NCI-H2227 (cell line): ENCODE data around the gene IL17RA.

Experiments used
- DNase-seq: peaks from one replicate; lab custom pipeline; 2025; ENCODE audit not compliant: unreplicated experiment; lab: John Stamatoyannopoulos, UW

Gene IL17RA

DNA sequence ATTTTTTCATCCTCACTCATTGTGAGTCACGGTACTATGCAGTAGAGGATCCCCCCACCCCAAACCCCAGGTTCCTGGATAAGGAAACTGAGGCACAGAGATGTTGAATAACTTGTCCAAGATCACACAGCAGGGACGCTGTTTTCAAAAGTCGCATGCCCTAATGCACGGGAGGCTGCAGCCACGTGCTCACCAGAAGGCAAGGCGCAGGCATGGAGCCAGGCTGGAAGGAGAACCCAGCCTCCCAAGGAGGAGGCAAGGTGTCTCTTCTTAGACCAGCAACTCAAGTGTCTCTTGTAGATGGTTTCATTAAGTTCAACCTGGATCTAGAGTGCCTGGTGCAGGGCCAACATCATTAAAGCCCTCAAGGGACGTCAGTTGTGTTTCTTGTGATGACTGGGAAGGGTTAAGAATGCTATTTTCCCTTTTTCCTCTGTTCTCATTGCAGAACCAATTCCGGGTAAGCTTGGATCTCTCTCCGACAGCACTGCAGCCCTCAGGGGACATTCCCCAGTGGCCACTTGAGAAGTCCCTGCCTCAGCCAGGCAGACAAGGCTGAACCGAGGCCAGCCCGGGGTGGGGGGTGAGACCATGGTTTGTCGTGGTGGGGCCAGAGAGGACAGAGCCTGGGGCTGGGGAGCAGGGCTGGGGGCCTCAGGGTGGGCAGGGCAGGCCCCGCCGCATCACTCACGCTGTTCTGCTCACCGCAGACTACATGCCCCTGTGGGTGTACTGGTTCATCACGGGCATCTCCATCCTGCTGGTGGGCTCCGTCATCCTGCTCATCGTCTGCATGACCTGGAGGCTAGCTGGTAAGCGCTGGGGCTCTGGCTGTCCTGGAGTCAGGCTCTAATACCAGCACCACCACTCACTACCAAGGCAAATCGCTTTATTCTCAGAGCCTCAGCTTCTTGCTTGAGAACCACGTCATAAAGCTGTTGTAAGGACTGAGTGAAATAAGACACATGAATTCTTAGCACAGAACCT is 20.6 kb downstream of the IL17RA start:
- DNase-seq = no peak

DNA sequence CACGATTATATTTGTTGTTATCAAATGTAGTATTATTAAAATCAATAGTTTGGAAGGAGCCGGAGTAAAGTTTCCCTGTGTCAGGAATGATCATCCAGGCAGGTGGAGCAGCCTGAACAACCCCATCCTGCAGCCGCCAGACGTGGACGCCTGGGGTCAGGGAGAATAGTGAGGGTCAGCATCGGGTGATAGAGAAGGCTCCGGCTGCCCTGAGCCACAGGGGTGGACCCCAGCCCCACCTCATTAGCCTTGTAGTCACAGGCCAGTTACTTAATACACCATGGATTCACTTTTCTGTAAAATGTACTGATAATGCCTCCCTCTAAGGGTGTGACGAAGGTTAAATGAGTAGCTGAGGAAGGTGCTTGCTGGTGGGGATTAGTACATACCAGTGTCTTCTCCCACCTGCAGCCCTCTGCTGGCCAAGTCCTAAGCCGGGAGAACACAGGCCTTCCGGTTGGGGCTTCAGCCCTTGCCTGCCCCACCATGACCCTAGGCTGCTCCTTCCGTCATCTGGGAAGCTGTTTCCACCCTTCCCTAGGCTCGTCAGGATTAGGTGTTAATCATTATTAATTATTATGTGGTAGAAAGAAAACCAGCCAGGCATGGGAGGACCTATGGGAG is 21.5 kb downstream of the IL17RA start:
- DNase-seq = no peak

DNA sequence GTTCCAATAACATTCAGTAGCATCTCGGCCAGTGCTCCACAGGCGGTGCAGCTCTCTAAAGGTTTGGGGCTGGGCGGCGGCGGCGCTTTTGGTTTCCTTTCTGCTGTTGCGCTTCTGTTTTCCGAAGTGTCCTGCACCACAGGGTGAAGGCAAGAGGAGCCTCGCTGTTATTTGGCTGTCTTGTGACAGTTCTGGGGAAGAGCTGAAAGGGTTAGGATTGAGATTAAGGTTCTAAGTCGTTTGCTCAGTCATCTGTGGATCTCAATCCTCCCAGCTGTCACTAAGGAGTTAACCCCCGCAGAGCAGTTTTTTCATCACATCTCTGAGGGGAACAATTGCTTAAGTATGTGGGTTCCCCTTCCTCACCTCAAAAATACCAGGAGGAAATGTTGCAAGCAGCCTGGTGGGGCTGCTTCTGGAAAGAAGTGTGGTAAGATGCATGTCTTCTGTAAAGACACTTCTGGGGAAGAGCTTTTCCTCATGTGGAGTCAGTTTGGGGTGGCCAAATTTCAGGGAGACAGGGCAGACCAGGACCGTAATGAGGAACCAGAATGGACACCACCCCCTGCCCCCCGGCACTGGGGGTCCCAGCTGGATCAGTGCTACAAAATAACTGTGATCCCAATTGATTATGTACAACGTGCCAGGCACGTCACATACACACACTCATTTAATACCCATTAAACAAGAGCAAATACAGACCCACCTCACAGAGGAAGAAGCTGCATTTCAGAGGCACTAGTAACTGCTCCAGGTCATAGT is 22.2 kb downstream of the IL17RA start:
- DNase-seq = no peak

DNA sequence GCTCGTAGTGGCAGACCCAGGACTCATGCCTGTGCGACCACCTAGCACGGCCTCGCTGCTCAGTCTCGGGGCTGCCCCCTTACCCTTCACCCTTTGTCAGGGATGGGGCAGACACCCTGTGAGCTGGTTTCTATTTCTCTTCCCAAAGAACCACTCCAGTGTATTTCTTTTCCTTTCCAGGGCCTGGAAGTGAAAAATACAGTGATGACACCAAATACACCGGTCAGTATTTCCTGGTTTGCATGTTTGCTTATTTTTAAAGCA is 22.7 kb downstream of the IL17RA start:
- DNase-seq = no peak

DNA sequence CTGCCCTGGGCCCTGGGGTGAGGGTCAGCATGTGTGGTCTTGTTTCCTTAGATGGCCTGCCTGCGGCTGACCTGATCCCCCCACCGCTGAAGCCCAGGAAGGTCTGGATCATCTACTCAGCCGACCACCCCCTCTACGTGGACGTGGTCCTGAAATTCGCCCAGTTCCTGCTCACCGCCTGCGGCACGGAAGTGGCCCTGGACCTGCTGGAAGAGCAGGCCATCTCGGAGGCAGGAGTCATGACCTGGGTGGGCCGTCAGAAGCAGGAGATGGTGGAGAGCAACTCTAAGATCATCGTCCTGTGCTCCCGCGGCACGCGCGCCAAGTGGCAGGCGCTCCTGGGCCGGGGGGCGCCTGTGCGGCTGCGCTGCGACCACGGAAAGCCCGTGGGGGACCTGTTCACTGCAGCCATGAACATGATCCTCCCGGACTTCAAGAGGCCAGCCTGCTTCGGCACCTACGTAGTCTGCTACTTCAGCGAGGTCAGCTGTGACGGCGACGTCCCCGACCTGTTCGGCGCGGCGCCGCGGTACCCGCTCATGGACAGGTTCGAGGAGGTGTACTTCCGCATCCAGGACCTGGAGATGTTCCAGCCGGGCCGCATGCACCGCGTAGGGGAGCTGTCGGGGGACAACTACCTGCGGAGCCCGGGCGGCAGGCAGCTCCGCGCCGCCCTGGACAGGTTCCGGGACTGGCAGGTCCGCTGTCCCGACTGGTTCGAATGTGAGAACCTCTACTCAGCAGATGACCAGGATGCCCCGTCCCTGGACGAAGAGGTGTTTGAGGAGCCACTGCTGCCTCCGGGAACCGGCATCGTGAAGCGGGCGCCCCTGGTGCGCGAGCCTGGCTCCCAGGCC is 23.7 kb downstream of the IL17RA start:
- no peak for DNase-seq

DNA sequence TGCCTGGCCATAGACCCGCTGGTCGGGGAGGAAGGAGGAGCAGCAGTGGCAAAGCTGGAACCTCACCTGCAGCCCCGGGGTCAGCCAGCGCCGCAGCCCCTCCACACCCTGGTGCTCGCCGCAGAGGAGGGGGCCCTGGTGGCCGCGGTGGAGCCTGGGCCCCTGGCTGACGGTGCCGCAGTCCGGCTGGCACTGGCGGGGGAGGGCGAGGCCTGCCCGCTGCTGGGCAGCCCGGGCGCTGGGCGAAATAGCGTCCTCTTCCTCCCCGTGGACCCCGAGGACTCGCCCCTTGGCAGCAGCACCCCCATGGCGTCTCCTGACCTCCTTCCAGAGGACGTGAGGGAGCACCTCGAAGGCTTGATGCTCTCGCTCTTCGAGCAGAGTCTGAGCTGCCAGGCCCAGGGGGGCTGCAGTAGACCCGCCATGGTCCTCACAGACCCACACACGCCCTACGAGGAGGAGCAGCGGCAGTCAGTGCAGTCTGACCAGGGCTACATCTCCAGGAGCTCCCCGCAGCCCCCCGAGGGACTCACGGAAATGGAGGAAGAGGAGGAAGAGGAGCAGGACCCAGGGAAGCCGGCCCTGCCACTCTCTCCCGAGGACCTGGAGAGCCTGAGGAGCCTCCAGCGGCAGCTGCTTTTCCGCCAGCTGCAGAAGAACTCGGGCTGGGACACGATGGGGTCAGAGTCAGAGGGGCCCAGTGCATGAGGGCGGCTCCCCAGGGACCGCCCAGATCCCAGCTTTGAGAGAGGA is 24.5 kb downstream of the IL17RA start:
- DNase-seq = no peak

DNA sequence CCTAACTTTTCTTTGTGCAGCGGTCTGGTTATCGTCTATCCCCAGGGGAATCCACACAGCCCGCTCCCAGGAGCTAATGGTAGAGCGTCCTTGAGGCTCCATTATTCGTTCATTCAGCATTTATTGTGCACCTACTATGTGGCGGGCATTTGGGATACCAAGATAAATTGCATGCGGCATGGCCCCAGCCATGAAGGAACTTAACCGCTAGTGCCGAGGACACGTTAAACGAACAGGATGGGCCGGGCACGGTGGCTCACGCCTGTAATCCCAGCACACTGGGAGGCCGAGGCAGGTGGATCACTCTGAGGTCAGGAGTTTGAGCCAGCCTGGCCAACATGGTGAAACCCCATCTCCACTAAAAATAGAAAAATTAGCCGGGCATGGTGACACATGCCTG is 25.2 kb downstream of the IL17RA start:
- DNase-seq = no peak

DNA sequence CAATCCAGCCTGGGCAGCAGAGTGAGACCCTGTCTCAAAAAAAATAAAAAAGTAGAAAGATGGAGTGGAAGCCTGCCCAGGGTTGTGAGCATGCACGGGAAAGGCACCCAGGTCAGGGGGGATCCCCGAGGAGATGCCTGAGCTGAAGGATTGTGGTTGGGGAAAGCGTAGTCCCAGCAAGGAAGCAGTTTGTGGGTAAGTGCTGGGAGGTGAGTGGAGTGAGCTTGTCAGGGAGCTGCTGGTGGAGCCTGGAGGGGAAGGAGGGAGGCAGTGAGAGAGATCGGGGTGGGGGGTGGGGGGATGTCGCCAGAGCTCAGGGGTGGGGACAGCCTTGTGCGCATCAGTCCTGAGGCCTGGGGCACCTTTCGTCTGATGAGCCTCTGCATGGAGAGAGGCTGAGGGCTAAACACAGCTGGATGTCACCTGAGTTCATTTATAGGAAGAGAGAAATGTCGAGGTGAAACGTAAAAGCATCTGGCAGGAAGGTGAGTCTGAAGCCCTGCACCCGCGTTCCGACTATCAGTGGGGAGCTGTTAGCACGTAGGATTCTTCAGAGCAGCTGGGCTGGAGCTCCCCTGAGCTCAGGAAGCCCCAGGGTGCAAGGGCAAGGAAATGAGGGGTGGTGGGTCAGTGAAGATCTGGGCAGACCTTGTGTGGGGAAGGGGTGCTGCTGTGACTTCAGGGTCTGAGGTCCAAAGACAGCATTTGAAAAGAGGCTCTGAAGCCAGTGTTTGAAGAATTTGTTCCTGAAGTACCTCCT is 26.2 kb downstream of the IL17RA start:
- no peak for DNase-seq

DNA sequence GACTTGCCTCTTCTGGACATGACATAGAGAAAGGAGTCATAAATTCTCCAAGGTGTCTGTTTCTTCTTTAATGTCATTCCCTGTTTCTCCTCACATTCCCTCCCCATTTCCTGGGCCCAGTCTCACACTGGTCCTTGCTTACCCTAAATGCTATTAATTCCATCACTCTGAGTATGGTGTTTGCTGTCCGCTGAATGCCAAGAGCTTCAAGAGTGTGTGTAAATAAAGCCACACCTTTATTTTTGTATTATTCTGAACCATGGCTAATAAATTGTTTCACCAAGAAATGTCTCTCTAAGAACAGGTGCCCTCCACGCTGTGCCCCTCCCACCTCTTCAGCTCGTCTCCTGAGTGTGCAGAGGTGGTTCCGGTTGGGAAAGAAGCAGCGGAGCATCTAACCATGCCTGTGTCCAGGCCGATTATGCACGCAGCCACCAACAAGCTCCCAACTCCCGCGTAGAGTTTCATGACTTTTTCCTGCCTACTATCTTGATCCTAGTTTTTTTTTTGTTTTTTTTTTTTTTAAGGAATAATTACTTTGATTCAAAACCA is 27.8 kb downstream of the IL17RA start:
- DNase-seq = peak; percentile 29

DNA sequence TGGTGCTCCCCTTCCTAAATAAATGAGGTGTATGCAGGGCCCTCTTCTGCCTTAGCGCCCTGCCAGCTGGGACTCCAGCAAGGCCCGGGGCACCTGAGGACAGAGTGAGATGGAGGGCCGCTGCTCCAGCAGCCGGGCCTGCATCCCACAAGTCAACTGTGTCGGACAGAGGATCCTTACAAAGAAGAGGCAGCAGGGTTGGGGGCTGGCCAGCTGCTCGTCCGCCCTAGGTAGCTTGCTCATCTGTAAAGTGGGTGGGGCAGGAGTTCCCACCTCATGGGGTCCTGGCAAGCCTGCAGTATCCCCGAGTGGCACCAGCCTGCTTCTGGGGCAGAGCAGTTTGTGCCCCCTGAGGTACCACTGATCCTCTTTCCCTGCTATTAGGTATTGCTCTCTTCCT is 28.8 kb downstream of the IL17RA start:
- DNase-seq = no peak

DNA sequence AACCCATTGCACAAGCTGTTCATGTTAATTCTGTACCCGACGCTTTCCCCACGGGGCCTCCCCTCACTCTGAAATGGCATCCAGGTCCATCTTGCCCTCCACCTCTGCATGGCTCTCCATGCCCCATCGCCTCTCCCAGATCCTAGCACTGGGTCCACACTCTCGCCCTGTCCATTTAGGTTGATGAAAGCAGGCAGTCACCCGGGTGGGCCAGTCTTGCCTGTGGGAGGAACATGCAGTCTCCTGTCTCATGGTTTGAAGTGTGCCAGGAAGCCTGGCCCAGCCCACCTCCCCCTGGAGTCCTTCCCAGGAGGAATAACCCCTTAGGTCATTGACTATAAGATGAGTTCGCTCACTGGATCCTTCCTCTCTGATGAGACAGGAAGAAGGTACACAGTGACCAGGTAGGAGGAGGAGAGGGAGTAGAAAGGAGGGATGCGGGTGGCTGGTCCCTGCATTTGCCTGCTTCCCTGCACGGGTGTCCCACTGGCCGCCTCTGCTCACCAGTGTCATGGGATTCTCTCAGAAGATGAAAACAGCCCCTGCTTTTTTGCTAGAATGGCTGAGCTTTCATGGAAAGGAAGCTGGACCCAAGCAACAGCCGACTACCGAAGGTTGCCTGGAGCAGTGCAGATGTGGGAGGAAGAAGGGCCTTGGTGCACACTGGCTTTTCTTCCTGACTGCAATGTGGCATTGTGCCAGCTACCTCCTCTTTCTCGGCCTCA is 29.5 kb downstream of the IL17RA start:
- peak; percentile 30 for DNase-seq

DNA sequence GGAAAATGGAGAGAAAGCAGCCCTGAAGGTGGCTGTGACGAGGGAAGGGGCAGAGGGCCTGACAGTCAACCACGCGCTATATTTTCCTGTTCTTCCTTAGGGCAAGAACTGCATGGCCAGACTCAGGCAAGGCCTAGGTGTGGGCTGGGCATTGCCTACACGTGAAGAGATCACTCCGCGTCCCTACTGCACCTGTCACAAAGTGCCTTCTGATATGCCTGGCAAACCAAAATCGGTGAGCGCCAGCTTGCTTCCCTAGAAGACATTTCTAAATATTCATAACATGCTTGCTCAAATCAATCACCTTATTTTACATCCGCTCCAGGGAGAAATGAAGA is 30.1 kb downstream of the IL17RA start:
- DNase-seq = no peak

DNA sequence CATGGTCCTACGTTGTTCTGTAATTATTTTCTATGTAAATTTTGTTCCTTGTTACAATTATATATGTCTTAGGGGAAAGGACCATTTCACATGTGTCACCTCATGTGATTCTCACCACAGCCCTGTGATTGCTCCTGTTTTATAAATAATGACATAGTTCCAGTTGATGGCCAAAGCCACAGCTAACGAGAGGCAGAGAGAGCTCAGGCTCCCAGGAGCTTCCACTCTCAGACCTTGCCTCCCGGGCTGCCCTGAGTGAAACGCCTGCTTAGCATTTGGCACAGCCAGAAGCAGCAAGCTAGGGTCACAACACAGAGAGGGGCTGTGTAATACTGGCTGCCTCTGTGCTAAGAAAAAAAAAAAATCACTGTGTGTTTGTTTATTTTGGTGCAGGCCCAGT is 30.4 kb downstream of the IL17RA start:
- DNase-seq = no peak

DNA sequence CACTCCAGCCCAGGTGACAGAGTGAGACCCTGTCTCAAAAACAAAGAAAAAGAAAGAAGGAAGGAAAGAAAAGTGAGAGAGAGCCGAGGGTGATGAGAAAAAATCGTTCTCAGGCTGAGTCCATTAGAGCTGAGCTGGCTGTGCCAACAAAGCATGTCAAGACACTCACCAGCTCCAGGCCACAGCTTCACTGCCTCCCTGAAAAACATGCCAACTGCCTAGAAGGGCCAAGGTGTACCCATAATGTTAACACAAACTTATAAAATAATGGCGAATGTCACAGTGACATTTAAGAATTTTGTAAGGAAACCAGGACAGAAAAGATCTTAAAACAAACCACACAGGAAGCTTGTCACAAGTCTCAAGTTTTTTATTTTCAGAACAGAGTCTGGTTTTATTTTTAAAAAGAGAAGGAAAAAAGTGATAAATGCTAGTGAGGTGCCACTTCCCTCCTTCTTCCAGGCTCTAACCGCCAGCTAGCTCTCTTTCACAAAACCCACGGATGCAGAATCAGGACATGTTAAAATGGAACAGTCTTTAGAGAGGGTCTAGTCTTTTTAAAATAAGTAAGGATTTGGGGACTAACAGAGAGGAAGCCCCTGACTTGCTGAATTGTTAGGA is 31.3 kb downstream of the IL17RA start:
- DNase-seq = no peak

DNA sequence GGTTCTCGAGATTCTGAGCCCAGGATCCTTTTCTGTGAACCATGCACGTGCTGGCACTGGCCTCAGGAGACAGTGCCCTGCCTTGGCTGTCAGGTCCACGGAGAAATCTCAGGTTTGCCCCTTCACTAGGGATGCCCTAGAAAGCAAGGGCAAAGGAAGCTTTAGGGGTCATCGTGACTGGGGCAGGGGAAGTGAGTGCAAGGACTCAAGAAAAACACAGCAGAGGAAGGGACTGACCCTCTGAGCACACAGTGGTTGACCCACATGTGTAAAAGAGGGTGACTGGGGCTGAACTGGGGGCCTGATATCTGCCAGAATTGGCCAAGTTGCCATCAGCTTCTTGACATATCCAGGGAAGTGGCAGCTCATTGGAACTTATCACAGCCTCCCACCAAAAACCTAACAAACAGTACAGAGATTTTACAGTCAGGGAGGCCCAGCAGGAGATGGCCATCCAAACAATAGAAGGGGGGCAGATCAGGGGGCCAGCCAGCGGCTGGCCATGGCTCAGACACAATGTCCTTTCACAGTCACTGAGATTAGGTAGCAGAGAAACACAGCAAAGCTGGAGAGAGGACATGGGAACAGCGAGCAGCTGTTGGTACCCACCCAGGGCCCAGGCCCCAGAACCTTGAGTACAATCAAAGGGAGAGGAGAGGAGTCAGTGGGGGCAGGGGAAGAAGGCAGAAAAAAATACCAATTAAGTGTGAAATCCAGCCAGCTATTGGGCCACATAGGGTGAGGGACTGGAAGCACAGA is 32.0 kb downstream of the IL17RA start:
- peak; percentile 15 for DNase-seq

DNA sequence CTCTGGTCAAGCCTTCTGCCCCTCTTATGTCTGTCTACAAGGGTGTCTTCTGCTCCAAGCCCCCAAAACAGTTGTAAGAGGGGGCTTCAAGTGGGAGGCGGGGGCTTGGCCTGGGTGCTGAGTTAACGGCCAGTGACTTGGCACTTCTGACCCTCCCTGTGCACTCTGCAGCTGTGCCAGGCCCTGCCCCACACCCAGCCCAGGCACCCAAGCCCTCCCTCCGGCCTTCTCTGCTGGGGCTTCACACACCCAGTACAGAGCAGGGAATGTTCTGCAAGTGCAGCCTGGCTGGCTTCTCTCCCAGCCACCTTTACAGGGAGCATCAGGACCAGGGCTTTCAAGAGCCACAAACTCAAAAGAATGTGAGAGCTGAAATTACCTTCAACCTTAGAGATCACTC is 32.6 kb downstream of the IL17RA start:
- no peak for DNase-seq

DNA sequence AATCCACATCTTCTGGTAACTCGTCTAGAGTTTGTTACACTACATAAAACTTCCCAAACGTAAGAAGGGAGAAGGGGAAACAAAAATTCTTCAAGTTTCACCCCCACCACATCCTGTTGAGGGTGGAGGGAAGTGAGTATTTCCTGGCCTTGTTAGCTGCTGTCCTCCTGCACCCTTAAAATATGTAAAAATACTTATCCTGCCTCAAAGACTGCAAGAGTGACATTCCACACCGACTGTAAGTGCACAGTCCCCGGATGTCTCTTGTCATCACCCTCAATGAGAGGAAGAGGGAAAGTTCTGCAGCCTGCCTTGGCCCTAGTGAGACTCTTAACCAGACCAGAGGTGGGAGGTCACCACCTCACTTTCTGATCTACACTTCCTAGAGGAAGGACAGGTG is 33.1 kb downstream of the IL17RA start:
- no peak for DNase-seq

DNA sequence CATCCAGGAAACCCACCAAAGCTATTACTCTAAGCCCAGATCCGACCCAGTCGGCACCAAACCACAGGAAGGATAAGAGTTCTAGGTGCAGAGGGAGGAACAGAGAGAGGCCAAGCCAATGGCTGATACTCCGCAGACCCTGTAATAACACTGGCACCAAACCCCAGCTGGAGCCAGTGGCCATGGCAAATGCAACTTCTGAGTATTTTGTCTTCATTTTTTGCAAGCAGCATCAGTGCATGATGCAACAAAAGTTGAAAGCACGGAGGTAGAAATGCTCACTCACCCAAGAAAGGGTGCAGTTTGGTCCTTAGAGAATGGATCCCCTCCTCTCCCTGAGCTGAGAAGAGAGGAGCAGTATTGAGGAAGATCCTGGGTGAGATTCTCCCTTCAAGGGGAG is 33.5 kb downstream of the IL17RA start:
- no peak for DNase-seq
